Activated naive CD8-positive, alpha-beta T cell treated with anti-CD3 and anti-CD28 coated beads, Interleukin-2, amount 50 U/mL, for 16 hours (primary cell): ENCODE data around the gene RNF225.
"Not testable (repeated sequence)": the region's sequence is repeated elsewhere in the genome, so short reads cannot be mapped to it uniquely, and the experiment has no call there.

Source experiments
- DNase-seq: peaks from one replicate; pipeline ENCODE4 v3.0.0-alpha.2; 2020; ENCODE audit warnings: low read depth, low spot score

Gene RNF225

GRCh38 chr19:58395220-58395978 is at the start of gene RNF225:
Gene RNF225, plus strand, starts transcription at chr19:58395656. Its CDS starts 434 bp downstream, at chr19:58396090.
- no peak for DNase-seq

GRCh38 chr19:58346961-58347929 is 48.2 kb upstream of the RNF225 start:
- peak; percentile 31 for DNase-seq

- DNase-seq, result not testable (repeated sequence)
Observed at GRCh38 chr19:58348080-58348479, 47.4 kb upstream of the RNF225 start.

- no peak for DNase-seq
Observed at GRCh38 chr19:58349590-58349989, 45.9 kb upstream of the RNF225 start.

GRCh38 chr19:58350001-58350861 is 45.2 kb upstream of the RNF225 start:
- no peak for DNase-seq

GRCh38 chr19:58350871-58351557 is 44.4 kb upstream of the RNF225 start:
- no peak for DNase-seq

GRCh38 chr19:58351558-58351878 is 43.9 kb upstream of the RNF225 start:
- DNase-seq, result no peak

GRCh38 chr19:58351990-58352755 is 43.3 kb upstream of the RNF225 start:
- DNase-seq, result no peak

- no peak for DNase-seq
Observed at GRCh38 chr19:58352760-58353671, 42.4 kb upstream of the RNF225 start, which contains the start of gene A1BG. Gene A1BG, minus strand, starts transcription at chr19:58353492. Its CDS starts 55 bp downstream, at chr19:58353437.

GRCh38 chr19:58353717-58354477 is 41.6 kb upstream of the RNF225 start:
- DNase-seq, result no peak

- DNase-seq, result no peak
Observed at GRCh38 chr19:58354478-58355030, 40.9 kb upstream of the RNF225 start.

- DNase-seq, result no peak
Observed at GRCh38 chr19:58355215-58355796, 40.1 kb upstream of the RNF225 start.

GRCh38 chr19:58355908-58356765 is 39.3 kb upstream of the RNF225 start:
- DNase-seq, result no peak

GRCh38 chr19:58356766-58357480 is 38.5 kb upstream of the RNF225 start:
- DNase-seq, result no peak

- DNase-seq, result no peak
Observed at GRCh38 chr19:58357481-58358145, 37.8 kb upstream of the RNF225 start.

GRCh38 chr19:58361900-58362271 is 33.6 kb upstream of the RNF225 start:
- DNase-seq, result no peak
